Measurements from ENCODE around the gene PWWP2B.

The PWWP2B gene

GRCh38 chr10:132404911-132405462 is 8.0 kb downstream of the PWWP2B start:
- Histone ChIP-seq H3K27ac (ENCODE audit: low read length) (no peak overlapping the region), H3K27me3 (ENCODE audit: low read depth, low read length) (no peaks in the 10 kb centered on the region), H3K4me2 (ENCODE audit: low read length) (no peak overlapping the region), H3K36me3 (replicated peaks; ENCODE audit: low read depth, low read length) (no peaks in the 10 kb centered on the region), H3K4me1 (ENCODE audit: low read length) (no peaks in the 10 kb centered on the region), H3K4me3 (ENCODE audit: low read length) (no peak overlapping the region), H3K9me3 (ENCODE audit: insufficient read depth, low read length) (no peaks in the 10 kb centered on the region), H2AFZ (ENCODE audit: low read depth, low read length) (no peak overlapping the region), H3K9ac (ENCODE audit: low read length) (no peak overlapping the region), H4K20me1 (ENCODE audit: insufficient read depth, low read length) (0 out of 2 replicates have a peak, but pooled peaks cover 7% of the 10 kb centered on the region), H3K79me2 (ENCODE audit: low read length) (no peaks in the 10 kb centered on the region)
- TF ChIP-seq CTCF (IDR thresholded peaks at IDR 0.05; ENCODE audit: low read depth, low read length): no peak
- TF ChIP-seq EZH2phosphoT487 (IDR thresholded peaks at IDR 0.05; ENCODE audit: low read depth): no peak

- H3K27ac ChIP-seq (ENCODE audit: low read length): no peak overlapping the region
- no peaks in the 10 kb centered on the region for H3K79me2 ChIP-seq (ENCODE audit: low read length)
- H4K20me1 ChIP-seq (ENCODE audit: insufficient read depth, low read length): 0 out of 2 replicates have a peak, but pooled peaks cover 6% of the 10 kb centered on the region
Measured at GRCh38 chr10:132405463-132405991, 8.5 kb downstream of the PWWP2B start.

GRCh38 chr10:132406181-132406580 is 9.2 kb downstream of the PWWP2B start:
- H3K27ac ChIP-seq (ENCODE audit: low read length): no peak overlapping the region
- TF ChIP-seq CTCF (IDR thresholded peaks at IDR 0.05; ENCODE audit: low read depth, low read length): no peak
- no peak for TF ChIP-seq EZH2phosphoT487 (IDR thresholded peaks at IDR 0.05; ENCODE audit: low read depth)
- H3K79me2 ChIP-seq (ENCODE audit: low read length): no peaks in the 10 kb centered on the region
- no peak overlapping the region for H2AFZ ChIP-seq (ENCODE audit: low read depth, low read length)
- H3K4me2 ChIP-seq (ENCODE audit: low read length): no peak overlapping the region
- 0 out of 2 replicates have a peak, but pooled peaks cover 3% of the 10 kb centered on the region for H4K20me1 ChIP-seq (ENCODE audit: insufficient read depth, low read length)
- no peaks in the 10 kb centered on the region for H3K9me3 ChIP-seq (ENCODE audit: insufficient read depth, low read length)
- H3K4me1 ChIP-seq (ENCODE audit: low read length): no peaks in the 10 kb centered on the region
- H3K9ac ChIP-seq (ENCODE audit: low read length): no peak overlapping the region
- H3K4me3 ChIP-seq (ENCODE audit: low read length): no peak overlapping the region
- H3K27me3 ChIP-seq (ENCODE audit: low read depth, low read length): no peaks in the 10 kb centered on the region
- no peaks in the 10 kb centered on the region for H3K36me3 ChIP-seq (replicated peaks; ENCODE audit: low read depth, low read length)

More at GRCh38 chr10:132405463-132405991, 8.5 kb downstream of the PWWP2B start:
- H2AFZ ChIP-seq (ENCODE audit: low read depth, low read length): no peak overlapping the region
- H3K9ac ChIP-seq (ENCODE audit: low read length): no peak overlapping the region
- TF ChIP-seq CTCF (IDR thresholded peaks at IDR 0.05; ENCODE audit: low read depth, low read length): no peak
- no peak for TF ChIP-seq EZH2phosphoT487 (IDR thresholded peaks at IDR 0.05; ENCODE audit: low read depth)
- H3K27me3 ChIP-seq (ENCODE audit: low read depth, low read length): no peaks in the 10 kb centered on the region
- no peaks in the 10 kb centered on the region for H3K4me1 ChIP-seq (ENCODE audit: low read length)
- no peaks in the 10 kb centered on the region for H3K36me3 ChIP-seq (replicated peaks; ENCODE audit: low read depth, low read length)
- H3K9me3 ChIP-seq (ENCODE audit: insufficient read depth, low read length): no peaks in the 10 kb centered on the region
- H3K4me3 ChIP-seq (ENCODE audit: low read length): no peak overlapping the region
- no peak overlapping the region for H3K4me2 ChIP-seq (ENCODE audit: low read length)

GRCh38 chr10:132406750-132407149 is 9.8 kb downstream of the PWWP2B start:
- Histone ChIP-seq H3K9ac (ENCODE audit: low read length) (no peak overlapping the region), H3K4me2 (ENCODE audit: low read length) (no peak overlapping the region), H3K4me1 (ENCODE audit: low read length) (no peaks in the 10 kb centered on the region), H3K79me2 (ENCODE audit: low read length) (no peaks in the 10 kb centered on the region), H2AFZ (ENCODE audit: low read depth, low read length) (no peak overlapping the region), H3K9me3 (ENCODE audit: insufficient read depth, low read length) (no peaks in the 10 kb centered on the region), H3K27ac (ENCODE audit: low read length) (no peak overlapping the region), H4K20me1 (ENCODE audit: insufficient read depth, low read length) (0 out of 2 replicates have a peak, but pooled peaks cover 3% of the 10 kb centered on the region), H3K36me3 (replicated peaks; ENCODE audit: low read depth, low read length) (no peaks in the 10 kb centered on the region), H3K27me3 (ENCODE audit: low read depth, low read length) (no peaks in the 10 kb centered on the region), H3K4me3 (ENCODE audit: low read length) (no peak overlapping the region)
- TF ChIP-seq EZH2phosphoT487 (IDR thresholded peaks at IDR 0.05; ENCODE audit: low read depth) (no peak), CTCF (IDR thresholded peaks at IDR 0.05; ENCODE audit: low read depth, low read length) (no peak)
